Measurements from ENCODE around the gene NANOGP8. TPM values are rescaled to one million over a fixed set of nuclear protein-coding genes. Genes with fewer than 3 reads are reported as not detected.

The NANOGP8 gene
- total RNA-seq, 2 donors from 2014 or later: 1.6 TPM; not detected in 1

GRCh38 chr15:35107561-35107960, 22.5 kb upstream of the NANOGP8 start:
- intact Hi-C loops (cut with DNase I): no loop called here
- ATAC-seq: no peak
- WGBS, 2 donors: 92% methylated on average over 5 of the region's 5 CpGs
- no peak overlapping the region for H3K4me3 ChIP-seq
- no peaks in the 10 kb centered on the region for H3K9me3 ChIP-seq
- H3K4me1 ChIP-seq: no peaks in the 10 kb centered on the region
- no peaks in the 10 kb centered on the region for H3K36me3 ChIP-seq (replicated peaks in 1 of 2; ENCODE audit: insufficient read depth in 1 of 2, low read depth in 2 of 2)
- no peak for DNase-seq
- no peaks in the 10 kb centered on the region for H3K27me3 ChIP-seq
- TF ChIP-seq CTCF (IDR thresholded peaks at IDR 0.05): no peak
- no peak for TF ChIP-seq POLR2A (IDR thresholded peaks at IDR 0.05)
- no peak overlapping the region for H3K27ac ChIP-seq

- WGBS, 2 donors: 93 to 95% methylated on average over 3 of the region's 3 CpGs
- TF ChIP-seq POLR2A (IDR thresholded peaks at IDR 0.05) (no peak), CTCF (IDR thresholded peaks at IDR 0.05) (no peak)
- no peak for ATAC-seq
- no peaks in the 10 kb centered on the region for H3K4me1 ChIP-seq
- no peaks in the 10 kb centered on the region for H3K27me3 ChIP-seq
- no peak overlapping the region for H3K4me3 ChIP-seq
- H3K36me3 ChIP-seq (replicated peaks in 1 of 2; ENCODE audit: insufficient read depth in 1 of 2, low read depth in 2 of 2): no peaks in the 10 kb centered on the region
- intact Hi-C loops (cut with DNase I): no loop called here
- no peaks in the 10 kb centered on the region for H3K9me3 ChIP-seq
- no peak for DNase-seq
- no peak overlapping the region for H3K27ac ChIP-seq
Observed at GRCh38 chr15:35107122-35107521, 22.0 kb upstream of the NANOGP8 start.

- no peak overlapping the region for H3K4me3 ChIP-seq
- intact Hi-C loops (cut with DNase I): no loop called here
- TF ChIP-seq POLR2A (IDR thresholded peaks at IDR 0.05): no peak
- no peak for TF ChIP-seq CTCF (IDR thresholded peaks at IDR 0.05)
- H3K9me3 ChIP-seq: no peaks in the 10 kb centered on the region
- ATAC-seq: no peak
- no peak overlapping the region for H3K27ac ChIP-seq
- no peaks in the 10 kb centered on the region for H3K27me3 ChIP-seq
- no peak for DNase-seq
- WGBS, 2 donors: 83 to 86% methylated on average over 3 of the region's 3 CpGs
- no peaks in the 10 kb centered on the region for H3K36me3 ChIP-seq (replicated peaks in 1 of 2; ENCODE audit: insufficient read depth in 1 of 2, low read depth in 2 of 2)
- no peaks in the 10 kb centered on the region for H3K4me1 ChIP-seq
Observed at GRCh38 chr15:35104526-35105147, 19.5 kb upstream of the NANOGP8 start.

GRCh38 chr15:35102186-35102585, 17.1 kb upstream of the NANOGP8 start:
- H3K27ac ChIP-seq: no peak overlapping the region
- H3K4me3 ChIP-seq: no peak overlapping the region
- H3K9me3 ChIP-seq: no peaks in the 10 kb centered on the region
- H3K27me3 ChIP-seq: no peaks in the 10 kb centered on the region
- intact Hi-C loops (cut with DNase I): no loop called here
- ATAC-seq (no peak), DNase-seq (no peak)
- no peak for TF ChIP-seq POLR2A (IDR thresholded peaks at IDR 0.05)
- no peak for TF ChIP-seq CTCF (IDR thresholded peaks at IDR 0.05)
- 93 to 95% methylated on average over 3 of the region's 3 CpGs for WGBS, 2 donors
- H3K4me1 ChIP-seq: no peaks in the 10 kb centered on the region
- H3K36me3 ChIP-seq (replicated peaks in 1 of 2; ENCODE audit: insufficient read depth in 1 of 2, low read depth in 2 of 2): no peaks in the 10 kb centered on the region

GRCh38 chr15:35101335-35101734, 16.2 kb upstream of the NANOGP8 start:
- Histone ChIP-seq H3K36me3 (replicated peaks in 1 of 2; ENCODE audit: insufficient read depth in 1 of 2, low read depth in 2 of 2) (no peaks in the 10 kb centered on the region), H3K4me1 (no peaks in the 10 kb centered on the region), H3K9me3 (no peaks in the 10 kb centered on the region), H3K27ac (no peak overlapping the region), H3K27me3 (no peaks in the 10 kb centered on the region), H3K4me3 (no peak overlapping the region)
- no peak for TF ChIP-seq CTCF (IDR thresholded peaks at IDR 0.05)
- TF ChIP-seq POLR2A (IDR thresholded peaks at IDR 0.05): no peak
- DNase-seq (no peak), ATAC-seq (no peak)
- intact Hi-C loops (cut with DNase I): no loop called here

All from body of pancreas (tissue), 4 donors.